Neural progenitor cell (in vitro differentiated cells): ENCODE measurements around the gene EME1.

Experiments
- CTCF ChIP-seq: fragments of 200-600 bp; sonication (generic); IDR thresholded peaks from 2 replicates; pipeline ENCODE4 v1.5.1; 2017; ENCODE audit warnings: antibody characterized with exemption, mild to moderate bottlenecking
- EZH2 ChIP-seq: fragments of 200-600 bp; sonication (generic); IDR thresholded peaks from 2 replicates; pipeline ENCODE4 v1.6.1; 2017; ENCODE audit warnings: antibody characterized with exemption, mild to moderate bottlenecking, moderate library complexity
- EZH2phosphoT487 ChIP-seq: fragments of 200-600 bp; sonication (generic); IDR thresholded peaks from 2 replicates; pipeline ENCODE4 v1.6.1; 2017; ENCODE audit warnings: antibody characterized with exemption

GRCh38 chr17:50358177-50358576 is 14.9 kb upstream of the EME1 start:
- TF ChIP-seq CTCF (no peak), EZH2 (no peak), EZH2phosphoT487 (no peak)
